Adipocyte (in vitro differentiated cells): Measurements from ENCODE around the gene GID4.

Experiments used
- DNase-seq: peaks from one replicate; pipeline ENCODE4 v3.0.0-alpha.2; 2015; ENCODE audit warnings: low read depth
- H3K27me3 ChIP-seq: replicated peaks from 2 replicates; pipeline ENCODE4 v1.7.0; 2013; ENCODE audit warnings: mild to moderate bottlenecking, low read length, moderate library complexity; ENCODE audit not compliant: control insufficient read depth, insufficient read depth
- H3K36me3 ChIP-seq: 2 replicates; pipeline ENCODE4 v1.7.0; 2013; ENCODE audit warnings: low read length, mild to moderate bottlenecking, moderate library complexity; ENCODE audit not compliant: control insufficient read depth, insufficient read depth, severe bottlenecking
- H3K4me1 ChIP-seq: 2 replicates; pipeline ENCODE4 v1.7.0; 2013; ENCODE audit warnings: mild to moderate bottlenecking, low read length, moderate library complexity; ENCODE audit not compliant: control insufficient read depth, insufficient read depth
- H3K4me3 ChIP-seq: 2 replicates; pipeline ENCODE4 v1.7.0; 2013; ENCODE audit warnings: mild to moderate bottlenecking, low read length, moderate library complexity
- H3K9ac ChIP-seq: 2 replicates; pipeline ENCODE4 v1.7.0; 2013; ENCODE audit warnings: mild to moderate bottlenecking, low read length, moderate library complexity
- H3K9me3 ChIP-seq: 2 replicates; pipeline ENCODE4 v1.7.0; 2013; ENCODE audit warnings: mild to moderate bottlenecking, low read length, moderate library complexity; ENCODE audit not compliant: control insufficient read depth

The GID4 gene

GRCh38 chr17:18106211-18106610 lies 67.0 kb downstream of the GID4 start:
- Histone ChIP-seq H3K9ac (no peak overlapping the region), H3K4me3 (no peak overlapping the region), H3K27me3 (no peaks in the 10 kb centered on the region), H3K4me1 (no peaks in the 10 kb centered on the region), H3K9me3 (no peaks in the 10 kb centered on the region), H3K36me3 (peaks cover 29% of the 10 kb centered on the region)
- DNase-seq = no peak

DNA sequence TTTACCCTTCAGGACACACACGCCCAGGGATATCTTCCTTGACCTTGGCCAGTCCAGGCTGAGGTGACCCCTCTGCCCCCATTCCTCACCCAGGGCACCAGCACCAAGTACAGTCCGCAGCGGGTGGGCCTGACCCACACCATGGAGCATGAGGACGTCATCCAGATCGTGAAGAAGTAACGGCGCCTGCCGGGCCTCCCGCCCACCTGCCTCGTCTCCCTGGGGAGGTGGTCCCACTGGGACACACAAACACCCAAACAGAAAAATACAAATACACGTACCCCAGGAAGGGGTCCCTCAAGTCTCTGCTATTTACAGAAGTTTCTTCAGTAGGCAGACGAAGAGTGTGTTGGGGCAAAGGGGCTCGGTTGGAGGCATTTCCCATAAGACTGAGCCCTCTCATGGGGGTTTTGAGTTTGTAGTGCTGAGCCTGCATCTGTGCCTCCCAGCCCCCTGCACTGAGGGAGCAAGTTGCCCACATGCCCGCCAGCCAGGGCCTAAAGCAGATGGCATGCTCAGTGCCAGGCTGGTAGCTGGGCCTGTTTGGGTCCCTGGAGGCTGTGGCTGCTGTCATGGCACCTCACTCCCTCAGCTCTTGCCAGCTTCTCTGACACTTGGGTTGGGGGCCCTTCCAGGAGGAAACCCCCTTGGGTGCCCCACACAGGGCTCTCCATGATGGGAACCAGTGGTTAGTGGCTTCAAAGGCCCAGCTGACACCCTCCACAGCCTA lies 68.0 kb downstream of the GID4 start:
- Histone ChIP-seq H3K27me3 (peaks cover 2% of the 10 kb centered on the region), H3K4me3 (no peak overlapping the region), H3K4me1 (no peaks in the 10 kb centered on the region), H3K9me3 (no peaks in the 10 kb centered on the region), H3K9ac (no peak overlapping the region), H3K36me3 (peaks cover 21% of the 10 kb centered on the region)
- DNase-seq = no peak

DNA sequence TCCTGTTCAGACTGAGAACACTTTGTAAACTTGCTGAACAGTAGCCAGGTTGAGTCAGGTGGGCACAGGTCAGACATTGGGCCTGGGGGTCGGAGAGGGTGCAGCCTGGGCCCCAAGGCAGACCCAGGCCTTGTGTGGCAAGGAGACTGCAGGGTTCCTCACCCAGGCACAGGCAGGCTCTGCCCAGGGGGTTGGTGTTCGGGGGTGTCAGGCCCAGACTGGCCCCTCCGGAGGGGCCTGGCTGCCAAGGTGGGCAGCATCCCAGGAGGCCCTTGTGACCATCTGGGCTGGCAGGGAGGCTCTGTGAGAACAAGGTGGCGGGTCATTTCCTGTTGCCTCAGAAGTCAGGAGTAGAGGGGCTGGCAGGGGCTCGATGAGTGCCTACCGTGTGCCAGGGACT lies 68.8 kb downstream of the GID4 start:
- no peak for DNase-seq
- Histone ChIP-seq H3K4me1 (no peaks in the 10 kb centered on the region), H3K36me3 (peaks cover 21% of the 10 kb centered on the region), H3K27me3 (peaks cover 3% of the 10 kb centered on the region), H3K9me3 (no peaks in the 10 kb centered on the region), H3K9ac (no peak overlapping the region), H3K4me3 (no peak overlapping the region)

DNA sequence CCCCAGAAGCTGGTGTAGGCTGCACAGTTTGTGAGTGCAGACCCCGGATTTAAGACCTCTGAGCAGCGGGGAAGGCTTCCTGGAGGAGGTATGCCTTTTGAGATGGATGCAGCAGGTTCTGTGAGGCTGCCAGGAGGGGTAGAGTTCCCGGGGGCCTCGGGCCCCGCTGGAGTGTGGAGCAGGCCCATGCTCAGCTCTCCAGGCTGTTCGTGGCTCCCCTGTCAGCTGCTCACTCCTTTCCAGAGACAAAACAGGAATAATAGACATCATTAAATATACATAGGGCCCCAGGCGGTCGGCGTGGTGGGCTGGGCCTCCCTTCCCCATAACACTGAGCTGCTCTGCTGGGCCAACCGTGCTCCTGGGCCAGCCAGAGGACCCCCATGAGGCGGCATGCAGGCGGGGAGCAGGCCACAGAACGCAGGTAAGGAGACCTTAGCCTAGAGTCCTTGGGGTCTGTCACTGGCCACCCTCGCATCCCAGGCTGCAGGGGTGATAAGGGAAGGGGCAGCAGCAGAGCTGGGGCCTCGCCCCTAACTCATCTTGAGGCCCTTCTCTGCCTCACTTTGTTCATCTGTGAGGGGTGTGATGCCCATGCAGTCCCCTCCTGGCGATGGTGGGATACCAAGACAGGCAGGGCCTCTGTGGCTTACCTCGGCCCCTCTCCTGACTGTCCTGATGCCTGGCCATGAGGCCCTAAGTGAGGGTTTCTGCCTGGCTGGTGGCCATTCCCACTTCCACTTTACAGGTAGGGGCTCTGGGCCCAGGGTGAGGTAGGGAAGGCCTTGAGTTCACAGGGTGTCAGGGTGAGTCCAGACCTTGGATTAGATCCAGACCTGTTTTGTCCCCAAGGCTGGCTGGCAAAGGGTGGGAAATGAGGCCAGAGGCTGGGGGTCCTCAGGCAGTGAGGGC lies 69.4 kb downstream of the GID4 start, which contains the start of gene MYO15A:
TSS of gene MYO15A (plus strand) at position 356 of the 912 bp plus-strand sequence. CDS start 10,045 bp downstream, outside the sequence.
- Histone ChIP-seq H3K27me3 (peaks cover 3% of the 10 kb centered on the region), H3K9me3 (no peaks in the 10 kb centered on the region), H3K4me3 (no peak within 1 kb of the TSS), H3K36me3 (peaks cover 21% of the 10 kb centered on the region), H3K9ac (no peak within 1 kb of the TSS), H3K4me1 (no peaks in the 10 kb centered on the region)
- DNase-seq = no peak

DNA sequence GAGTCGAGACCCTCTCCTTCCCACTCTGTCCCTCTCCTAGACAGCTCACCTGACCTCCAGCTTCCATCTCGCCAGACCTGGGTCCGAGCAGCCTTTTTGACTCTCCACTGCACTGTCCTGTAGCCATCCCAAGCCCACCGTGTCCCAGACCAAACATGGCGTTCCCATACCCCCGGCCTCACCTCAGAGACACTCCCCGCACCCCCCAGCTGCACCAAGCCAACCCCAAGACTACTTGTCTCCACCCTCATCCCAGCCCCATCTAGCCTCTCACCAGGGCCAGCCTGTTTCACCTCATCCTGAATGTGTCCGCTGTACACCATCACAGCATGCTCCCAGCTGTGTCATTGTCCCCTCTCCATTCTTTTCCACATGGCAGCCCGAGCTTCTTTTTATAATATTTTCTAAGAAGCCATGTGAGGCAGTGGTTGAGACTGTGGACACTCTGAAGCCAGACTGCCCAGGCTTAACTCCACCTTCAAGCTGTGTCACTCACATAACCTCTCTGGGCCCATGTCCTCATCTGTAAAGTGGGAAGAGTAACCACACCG lies 70.8 kb downstream of the GID4 start:
- Histone ChIP-seq H3K4me1 (no peaks in the 10 kb centered on the region), H3K9me3 (no peaks in the 10 kb centered on the region), H3K27me3 (peaks cover 5% of the 10 kb centered on the region), H3K36me3 (peaks cover 21% of the 10 kb centered on the region), H3K9ac (no peak overlapping the region), H3K4me3 (no peak overlapping the region)
- no peak for DNase-seq

GRCh38 chr17:18110636-18111145 lies 71.5 kb downstream of the GID4 start:
- Histone ChIP-seq H3K9ac (no peak overlapping the region), H3K4me1 (no peaks in the 10 kb centered on the region), H3K27me3 (peaks cover 7% of the 10 kb centered on the region), H3K9me3 (no peaks in the 10 kb centered on the region), H3K36me3 (peaks cover 18% of the 10 kb centered on the region), H3K4me3 (no peak overlapping the region)
- DNase-seq = no peak

- DNase-seq = no peak
- Histone ChIP-seq H3K9me3 (no peaks in the 10 kb centered on the region), H3K9ac (no peak overlapping the region), H3K36me3 (peaks cover 11% of the 10 kb centered on the region), H3K4me1 (no peaks in the 10 kb centered on the region), H3K4me3 (no peak overlapping the region), H3K27me3 (peaks cover 7% of the 10 kb centered on the region)
These were observed 72.2 kb downstream of the GID4 start for GRCh38 chr17:18111330-18111971.

DNA sequence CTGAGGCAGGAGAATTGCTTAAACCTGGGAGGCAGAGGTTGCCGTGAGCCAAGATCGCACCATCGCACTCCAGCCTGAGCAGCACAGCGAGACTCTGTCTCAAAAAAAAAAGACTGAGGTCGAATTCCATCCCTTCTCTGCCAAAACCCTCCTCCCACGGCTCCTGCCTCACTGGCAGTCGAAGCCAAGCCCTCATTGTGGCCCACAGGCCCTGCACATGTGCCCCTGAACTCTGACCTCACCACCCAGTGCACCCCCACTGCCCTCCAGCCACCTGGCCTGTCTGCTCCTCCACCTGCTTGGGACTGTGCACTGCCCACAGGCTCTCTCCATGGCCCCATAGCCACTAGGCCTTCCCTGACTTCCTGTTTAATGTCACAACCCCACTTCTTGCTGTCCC lies 76.3 kb downstream of the GID4 start:
- DNase-seq = no peak
- Histone ChIP-seq H3K4me3 (no peak overlapping the region), H3K4me1 (no peaks in the 10 kb centered on the region), H3K36me3 (no peaks in the 10 kb centered on the region), H3K9me3 (no peaks in the 10 kb centered on the region), H3K27me3 (peaks cover 7% of the 10 kb centered on the region), H3K9ac (no peak overlapping the region)

GRCh38 chr17:18116078-18116477 lies 76.9 kb downstream of the GID4 start:
- Histone ChIP-seq H3K9me3 (no peaks in the 10 kb centered on the region), H3K4me1 (no peaks in the 10 kb centered on the region), H3K9ac (no peak overlapping the region), H3K36me3 (no peaks in the 10 kb centered on the region), H3K4me3 (no peak overlapping the region), H3K27me3 (peaks cover 7% of the 10 kb centered on the region)
- no peak for DNase-seq

- Histone ChIP-seq H3K36me3 (no peaks in the 10 kb centered on the region), H3K4me3 (no peak overlapping the region), H3K4me1 (no peaks in the 10 kb centered on the region), H3K9ac (no peak overlapping the region), H3K27me3 (peaks cover 6% of the 10 kb centered on the region), H3K9me3 (no peaks in the 10 kb centered on the region)
- DNase-seq = no peak
These were observed 78.3 kb downstream of the GID4 start for GRCh38 chr17:18117533-18117932.
